Liver (tissue), 9 donors: ENCODE data around the gene KSR2. TPM values are rescaled to one million over a fixed set of nuclear protein-coding genes. Genes with fewer than 3 reads are reported as not detected.

Source experiments
- DNase-seq: peaks from one replicate; pipeline ENCODE4 v3.0.0-alpha.2; 2017; ENCODE audit warnings: low spot score
- H3K27ac ChIP-seq, 2 donors: one replicate each; pipeline ENCODE4 v1.7.0; 2013; ENCODE audit warnings: inconsistent platforms in 2 of 2, low read length in 2 of 2, control low read depth in 1 of 2, low read depth in 1 of 2, mild to moderate bottlenecking in 1 of 2
- H3K27me3 ChIP-seq, 4 donors: one replicate each; pipeline versions ENCODE4 v1.6.1 to v1.7.0; 2013; ENCODE audit warnings: low read length in 3 of 4, inconsistent platforms in 1 of 4, mild to moderate bottlenecking in 1 of 4, moderate library complexity in 1 of 4; ENCODE audit not compliant: control insufficient read depth in 4 of 4, insufficient read depth in 4 of 4
- H3K36me3 ChIP-seq, 4 donors: one replicate each; pipeline versions ENCODE4 v1.6.1 to v1.7.0; 2013; ENCODE audit warnings: low read length in 3 of 4, mild to moderate bottlenecking in 3 of 4, low read depth in 1 of 4, moderate library complexity in 1 of 4; ENCODE audit not compliant: control insufficient read depth in 4 of 4, insufficient read depth in 3 of 4
- H3K4me1 ChIP-seq, 4 donors: one replicate each; pipeline versions ENCODE4 v1.6.1 to v1.7.0; 2013; ENCODE audit warnings: low read length in 3 of 4, mild to moderate bottlenecking in 3 of 4, moderate library complexity in 1 of 4; ENCODE audit not compliant: control insufficient read depth in 4 of 4, insufficient read depth in 4 of 4
- H3K4me3 ChIP-seq, 3 donors: one replicate each; pipeline versions ENCODE4 v1.6.1 to v1.7.0; 2013; ENCODE audit warnings: low read length in 3 of 3, control low read depth in 1 of 3, low read depth in 1 of 3, mild to moderate bottlenecking in 1 of 3
- H3K9ac ChIP-seq, 2 donors: one replicate each; pipeline ENCODE4 v1.7.0; 2013; ENCODE audit warnings: low read length in 2 of 2, mild to moderate bottlenecking in 2 of 2, moderate library complexity in 2 of 2, control low read depth in 1 of 2, low read depth in 1 of 2
- H3K9me3 ChIP-seq, 4 donors: one replicate each; pipeline versions ENCODE4 v1.6.1 to v1.7.0; 2013; ENCODE audit warnings: low read length in 3 of 4; ENCODE audit not compliant: control insufficient read depth in 4 of 4
- EGR1 ChIP-seq, 2 donors: IDR thresholded peaks; 2 replicates each; pipeline ENCODE4 v1.6.1; 2016 to 2018; ENCODE audit warnings: antibody characterized with exemption in 2 of 2, low read depth in 2 of 2
- FOXA1 ChIP-seq: IDR thresholded peaks from 2 replicates; pipeline ENCODE4 v1.6.1; 2016; ENCODE audit warnings: antibody characterized with exemption
- FOXA2 ChIP-seq: IDR thresholded peaks from 2 replicates; pipeline ENCODE4 v1.6.1; 2016; ENCODE audit warnings: antibody characterized with exemption
- GABPA ChIP-seq, 2 donors: IDR thresholded peaks in 1 of 2; conservative IDR thresholded peaks in 1 of 2; 2 replicates each; pipeline ENCODE4 v1.6.1; 2016; ENCODE audit warnings: antibody characterized with exemption in 2 of 2, mild to moderate bottlenecking in 1 of 2, moderate library complexity in 1 of 2
- HNF4A ChIP-seq, 2 donors: conservative IDR thresholded peaks; 2 replicates each; pipeline ENCODE4 v1.6.1; 2016; ENCODE audit warnings: antibody characterized with exemption in 2 of 2, mild to moderate bottlenecking in 2 of 2
- HNF4G ChIP-seq: IDR thresholded peaks from 2 replicates; pipeline ENCODE4 v1.6.1; 2016; ENCODE audit warnings: antibody characterized with exemption
- JUND ChIP-seq, 2 donors: IDR thresholded peaks; 2 replicates each; pipeline ENCODE4 v1.6.1; 2016; ENCODE audit warnings: antibody characterized with exemption in 2 of 2
- NR2F2 ChIP-seq: IDR thresholded peaks from 2 replicates; pipeline ENCODE4 v1.6.1; 2016; ENCODE audit warnings: antibody characterized with exemption
- RAD21 ChIP-seq, 2 donors: IDR thresholded peaks; 2 replicates each; pipeline ENCODE4 v1.6.1; 2016; ENCODE audit warnings: antibody characterized with exemption in 2 of 2, mild to moderate bottlenecking in 2 of 2
- RXRA ChIP-seq, 2 donors: IDR thresholded peaks; 2 replicates each; pipeline ENCODE4 v1.6.1; 2017 to 2018; ENCODE audit warnings: antibody characterized with exemption in 2 of 2, mild to moderate bottlenecking in 1 of 2
- SP1 ChIP-seq: IDR thresholded peaks from 2 replicates; pipeline ENCODE4 v1.6.1; 2018; ENCODE audit warnings: antibody characterized with exemption, mild to moderate bottlenecking
- TAF1 ChIP-seq: conservative IDR thresholded peaks from 2 replicates; pipeline ENCODE4 v1.6.1; 2016; ENCODE audit warnings: antibody characterized with exemption, mild to moderate bottlenecking
- YY1 ChIP-seq: IDR thresholded peaks from 2 replicates; pipeline ENCODE4 v1.6.1; 2016; ENCODE audit warnings: antibody characterized with exemption, mild to moderate bottlenecking
- WGBS: extraction: QIAGEN DNeasy Blood & Tissue Kit; methylation state at CpG from one replicate; pipeline ENCODE4 v1.1.7; 2013; 5-methylcytosine and 5-hydroxymethylcytosine counted together
- polyA plus RNA-seq, 2 donors: library from polyadenylated mRNA; stranded (reverse) in 1 of 2; unstranded in 1 of 2; fragments of 200-250 nt in 1 of 2; fragments of >200 nt in 1 of 2; fragmentation: Nextera tagmentation in 1 of 2; extraction: Ambion mirVana in 1 of 2; gene quantifications; one replicate each; pipeline versions ENCODE4 v1.2.1 to v1.2.3, GENCODE V29; 2013 to 2015
- total RNA-seq, 2 donors: library from RNA; depleted of rRNA; stranded (reverse); fragments of >200 nt; gene quantifications; one replicate each; pipeline ENCODE4 v1.2.3, GENCODE V29; 2014
- TF ChIP-seq, protein P1 (sequence below): IDR thresholded peaks from 2 replicates; pipeline ENCODE4 v1.6.1; 2016; ENCODE audit warnings: antibody characterized with exemption, mild to moderate bottlenecking
- TF ChIP-seq, protein P2 (sequence below): IDR thresholded peaks from 2 replicates; pipeline ENCODE4 v1.6.1; 2016; ENCODE audit warnings: antibody characterized with exemption
- TF ChIP-seq, protein P3 (sequence below): fragments of 150-350 bp; IDR thresholded peaks from 2 replicates; pipeline ENCODE4 v1.5.1; 2017; ENCODE audit warnings: improper control_type of control experiment, low read depth, low read length; ENCODE audit not compliant: missing input control
- TF ChIP-seq, protein P4 (sequence below): IDR thresholded peaks from 2 replicates; pipeline ENCODE4 v1.6.1; 2016; ENCODE audit warnings: antibody characterized with exemption
- TF ChIP-seq, protein P5 (sequence below): IDR thresholded peaks from 2 replicates; pipeline ENCODE4 v1.6.1; 2016; ENCODE audit warnings: antibody characterized with exemption
- donor health status: healthy.
- donor health status: healthy.
- donor health status: healthy.
- donor health status: healthy.
- donor health status: healthy.

Gene KSR2
- total and polyA plus RNA-seq, 4 donors, result under 0.01 to 0.02 (median under 0.01) TPM; not detected in 1

DNA sequence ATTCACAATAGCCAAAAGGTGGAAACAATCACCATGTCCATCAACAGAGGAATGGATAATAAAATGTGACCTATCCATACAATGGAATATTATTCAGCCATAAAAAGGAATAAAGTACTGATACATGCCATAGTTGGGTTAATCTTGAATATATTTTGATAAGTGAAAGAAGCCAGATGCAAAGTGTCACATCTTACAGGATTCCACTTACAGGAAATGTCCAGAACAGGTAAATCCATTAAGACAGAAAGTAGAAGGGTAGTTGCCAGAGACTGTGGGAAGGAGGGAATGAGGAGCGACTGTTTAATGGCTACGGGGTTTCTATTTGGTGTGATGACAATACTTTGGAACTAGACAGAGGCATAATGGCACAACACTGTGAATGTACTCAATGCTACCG, 171.6 kb downstream of the KSR2 start (continued):
- no peak for TF ChIP-seq RAD21 (IDR thresholded peaks at IDR 0.05)

DNA sequence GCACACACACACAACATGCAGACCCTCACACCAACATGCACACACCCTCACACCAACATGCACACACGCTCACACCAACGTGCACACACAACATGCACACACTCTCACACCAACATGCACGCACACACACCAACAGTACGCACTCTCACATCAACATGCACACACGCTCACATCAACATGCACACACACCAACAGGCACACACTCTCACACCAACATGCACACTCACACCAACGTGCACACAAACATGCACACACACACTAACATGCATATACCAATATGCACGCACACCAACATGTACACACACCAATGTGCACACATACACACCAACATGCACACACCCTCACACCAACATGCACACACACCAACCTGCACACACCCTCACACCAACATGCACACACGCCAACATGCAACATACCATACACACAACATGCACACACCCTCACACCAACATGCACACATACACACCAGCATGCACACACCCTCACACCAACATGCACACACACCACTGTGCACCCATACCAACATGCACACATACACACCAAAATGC, 175.8 kb downstream of the KSR2 start:
- Histone ChIP-seq H3K4me3 (no peak overlapping the region), H3K9me3 (no peaks in the 10 kb centered on the region), H3K9ac (no peak overlapping the region), H3K36me3 (no peaks in the 10 kb centered on the region), H3K27me3 (no peaks in the 10 kb centered on the region), H3K27ac (no peak overlapping the region), H3K4me1 (no peaks in the 10 kb centered on the region)
- no peak for TF ChIP-seq NR2F2
- no peak for TF ChIP-seq RAD21 (IDR thresholded peaks at IDR 0.05)
- TF ChIP-seq SP1, result no peak
- TF ChIP-seq HNF4A (conservative IDR thresholded peaks at IDR 0.05), result no peak
- TF ChIP-seq JUND (IDR thresholded peaks at IDR 0.05), result no peak
- no peak for DNase-seq
- WGBS, result 88% methylated on average over 8 of the region's 8 CpGs

DNA sequence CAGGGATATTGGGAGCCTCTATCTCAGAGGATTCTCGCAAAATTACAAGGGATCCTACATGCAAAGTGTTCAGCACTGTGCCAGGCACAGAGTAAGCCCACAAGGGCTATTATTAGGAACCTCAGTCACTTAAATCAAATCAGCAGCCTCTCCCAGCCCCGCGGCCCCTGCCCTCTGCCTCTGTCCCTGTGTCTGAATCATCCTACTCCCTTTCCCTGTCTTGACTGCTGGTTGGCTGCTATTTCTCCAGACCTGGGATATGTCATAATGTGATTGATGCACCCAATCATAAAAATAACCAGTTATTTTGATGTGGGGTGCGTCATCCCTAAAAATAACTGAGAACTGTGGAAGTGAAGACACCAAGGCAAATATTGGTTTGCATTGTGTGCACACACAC, 176.3 kb downstream of the KSR2 start:
- Histone ChIP-seq H3K27ac (no peak overlapping the region), H3K36me3 (no peaks in the 10 kb centered on the region), H3K9ac (no peak overlapping the region), H3K4me1 (no peaks in the 10 kb centered on the region), H3K27me3 (no peaks in the 10 kb centered on the region), H3K4me3 (no peak overlapping the region), H3K9me3 (no peaks in the 10 kb centered on the region)
- TF ChIP-seq HNF4G (no peak), RXRA (IDR thresholded peaks at IDR 0.05) (no peak), SP1 (no peak), GABPA (IDR thresholded peaks at IDR 0.05 in 1 of 2, conservative IDR thresholded peaks at IDR 0.05 in 1 of 2) (no peak), RAD21 (IDR thresholded peaks at IDR 0.05) (no peak), FOXA2 (no peak), YY1 (no peak), HNF4A (conservative IDR thresholded peaks at IDR 0.05) (no peak), TAF1 (no peak), JUND (IDR thresholded peaks at IDR 0.05) (no peak), EGR1 (IDR thresholded peaks at IDR 0.05; ENCODE audit: low read depth in 2 of 2) (no peak), FOXA1 (no peak), NR2F2 (no peak)
- TF ChIP-seq, protein P1, sequence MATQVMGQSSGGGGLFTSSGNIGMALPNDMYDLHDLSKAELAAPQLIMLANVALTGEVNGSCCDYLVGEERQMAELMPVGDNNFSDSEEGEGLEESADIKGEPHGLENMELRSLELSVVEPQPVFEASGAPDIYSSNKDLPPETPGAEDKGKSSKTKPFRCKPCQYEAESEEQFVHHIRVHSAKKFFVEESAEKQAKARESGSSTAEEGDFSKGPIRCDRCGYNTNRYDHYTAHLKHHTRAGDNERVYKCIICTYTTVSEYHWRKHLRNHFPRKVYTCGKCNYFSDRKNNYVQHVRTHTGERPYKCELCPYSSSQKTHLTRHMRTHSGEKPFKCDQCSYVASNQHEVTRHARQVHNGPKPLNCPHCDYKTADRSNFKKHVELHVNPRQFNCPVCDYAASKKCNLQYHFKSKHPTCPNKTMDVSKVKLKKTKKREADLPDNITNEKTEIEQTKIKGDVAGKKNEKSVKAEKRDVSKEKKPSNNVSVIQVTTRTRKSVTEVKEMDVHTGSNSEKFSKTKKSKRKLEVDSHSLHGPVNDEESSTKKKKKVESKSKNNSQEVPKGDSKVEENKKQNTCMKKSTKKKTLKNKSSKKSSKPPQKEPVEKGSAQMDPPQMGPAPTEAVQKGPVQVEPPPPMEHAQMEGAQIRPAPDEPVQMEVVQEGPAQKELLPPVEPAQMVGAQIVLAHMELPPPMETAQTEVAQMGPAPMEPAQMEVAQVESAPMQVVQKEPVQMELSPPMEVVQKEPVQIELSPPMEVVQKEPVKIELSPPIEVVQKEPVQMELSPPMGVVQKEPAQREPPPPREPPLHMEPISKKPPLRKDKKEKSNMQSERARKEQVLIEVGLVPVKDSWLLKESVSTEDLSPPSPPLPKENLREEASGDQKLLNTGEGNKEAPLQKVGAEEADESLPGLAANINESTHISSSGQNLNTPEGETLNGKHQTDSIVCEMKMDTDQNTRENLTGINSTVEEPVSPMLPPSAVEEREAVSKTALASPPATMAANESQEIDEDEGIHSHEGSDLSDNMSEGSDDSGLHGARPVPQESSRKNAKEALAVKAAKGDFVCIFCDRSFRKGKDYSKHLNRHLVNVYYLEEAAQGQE, result no peak
- TF ChIP-seq, protein P2, sequence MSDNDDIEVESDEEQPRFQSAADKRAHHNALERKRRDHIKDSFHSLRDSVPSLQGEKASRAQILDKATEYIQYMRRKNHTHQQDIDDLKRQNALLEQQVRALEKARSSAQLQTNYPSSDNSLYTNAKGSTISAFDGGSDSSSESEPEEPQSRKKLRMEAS, result no peak
- TF ChIP-seq, protein P3, sequence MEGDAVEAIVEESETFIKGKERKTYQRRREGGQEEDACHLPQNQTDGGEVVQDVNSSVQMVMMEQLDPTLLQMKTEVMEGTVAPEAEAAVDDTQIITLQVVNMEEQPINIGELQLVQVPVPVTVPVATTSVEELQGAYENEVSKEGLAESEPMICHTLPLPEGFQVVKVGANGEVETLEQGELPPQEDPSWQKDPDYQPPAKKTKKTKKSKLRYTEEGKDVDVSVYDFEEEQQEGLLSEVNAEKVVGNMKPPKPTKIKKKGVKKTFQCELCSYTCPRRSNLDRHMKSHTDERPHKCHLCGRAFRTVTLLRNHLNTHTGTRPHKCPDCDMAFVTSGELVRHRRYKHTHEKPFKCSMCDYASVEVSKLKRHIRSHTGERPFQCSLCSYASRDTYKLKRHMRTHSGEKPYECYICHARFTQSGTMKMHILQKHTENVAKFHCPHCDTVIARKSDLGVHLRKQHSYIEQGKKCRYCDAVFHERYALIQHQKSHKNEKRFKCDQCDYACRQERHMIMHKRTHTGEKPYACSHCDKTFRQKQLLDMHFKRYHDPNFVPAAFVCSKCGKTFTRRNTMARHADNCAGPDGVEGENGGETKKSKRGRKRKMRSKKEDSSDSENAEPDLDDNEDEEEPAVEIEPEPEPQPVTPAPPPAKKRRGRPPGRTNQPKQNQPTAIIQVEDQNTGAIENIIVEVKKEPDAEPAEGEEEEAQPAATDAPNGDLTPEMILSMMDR, result no peak
- TF ChIP-seq, protein P4, sequence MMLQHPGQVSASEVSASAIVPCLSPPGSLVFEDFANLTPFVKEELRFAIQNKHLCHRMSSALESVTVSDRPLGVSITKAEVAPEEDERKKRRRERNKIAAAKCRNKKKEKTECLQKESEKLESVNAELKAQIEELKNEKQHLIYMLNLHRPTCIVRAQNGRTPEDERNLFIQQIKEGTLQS, result no peak
- TF ChIP-seq, protein P5, sequence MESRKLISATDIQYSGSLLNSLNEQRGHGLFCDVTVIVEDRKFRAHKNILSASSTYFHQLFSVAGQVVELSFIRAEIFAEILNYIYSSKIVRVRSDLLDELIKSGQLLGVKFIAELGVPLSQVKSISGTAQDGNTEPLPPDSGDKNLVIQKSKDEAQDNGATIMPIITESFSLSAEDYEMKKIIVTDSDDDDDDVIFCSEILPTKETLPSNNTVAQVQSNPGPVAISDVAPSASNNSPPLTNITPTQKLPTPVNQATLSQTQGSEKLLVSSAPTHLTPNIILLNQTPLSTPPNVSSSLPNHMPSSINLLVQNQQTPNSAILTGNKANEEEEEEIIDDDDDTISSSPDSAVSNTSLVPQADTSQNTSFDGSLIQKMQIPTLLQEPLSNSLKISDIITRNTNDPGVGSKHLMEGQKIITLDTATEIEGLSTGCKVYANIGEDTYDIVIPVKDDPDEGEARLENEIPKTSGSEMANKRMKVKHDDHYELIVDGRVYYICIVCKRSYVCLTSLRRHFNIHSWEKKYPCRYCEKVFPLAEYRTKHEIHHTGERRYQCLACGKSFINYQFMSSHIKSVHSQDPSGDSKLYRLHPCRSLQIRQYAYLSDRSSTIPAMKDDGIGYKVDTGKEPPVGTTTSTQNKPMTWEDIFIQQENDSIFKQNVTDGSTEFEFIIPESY, result no peak
- DNase-seq, result no peak
- WGBS, result 91% methylated on average over 4 of the region's 4 CpGs
